GM19468 (cell line): ENCODE results near the gene DISC1.
"Not testable (repeated sequence)": the region's sequence is repeated elsewhere in the genome, so short reads cannot be mapped to it uniquely, and the experiment has no call there.

Experiments used
- ATAC-seq: cut with Tn5 transposase; IDR thresholded peaks from one replicate; pipeline ENCODE4 v1.9.1; 2021; ENCODE audit warnings: mild to moderate bottlenecking, moderate library complexity, moderate number of reproducible peaks; ENCODE audit not compliant: unreplicated experiment; ENCODE audit errors: extremely low read depth

The DISC1 gene

GRCh38 chr1:231938211-231938610, 311.6 kb downstream of the DISC1 start:
- ATAC-seq: no peak

DNA sequence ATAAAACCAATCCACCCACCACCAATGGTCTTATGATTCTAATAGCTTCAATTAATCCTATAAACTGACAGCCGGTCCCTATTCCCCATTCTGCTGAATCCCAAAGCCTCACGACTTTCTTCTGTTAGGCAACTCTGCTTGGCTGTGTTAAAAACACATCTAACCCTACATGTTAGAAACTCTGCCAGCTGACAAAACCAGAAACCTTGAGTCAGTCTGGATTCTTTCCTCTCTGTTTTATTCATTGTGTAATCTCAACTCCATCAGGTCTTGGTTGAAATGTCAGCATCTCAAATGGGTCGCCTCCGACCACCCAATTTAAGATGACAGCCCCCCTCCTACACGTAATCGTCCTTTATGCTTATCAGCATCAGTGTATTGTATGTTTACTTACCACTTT, 312.1 kb downstream of the DISC1 start:
- ATAC-seq: no peak

GRCh38 chr1:231939118-231939517, 312.5 kb downstream of the DISC1 start:
- no peak for ATAC-seq

GRCh38 chr1:231940116-231940515, 313.5 kb downstream of the DISC1 start:
- ATAC-seq: no peak

DNA sequence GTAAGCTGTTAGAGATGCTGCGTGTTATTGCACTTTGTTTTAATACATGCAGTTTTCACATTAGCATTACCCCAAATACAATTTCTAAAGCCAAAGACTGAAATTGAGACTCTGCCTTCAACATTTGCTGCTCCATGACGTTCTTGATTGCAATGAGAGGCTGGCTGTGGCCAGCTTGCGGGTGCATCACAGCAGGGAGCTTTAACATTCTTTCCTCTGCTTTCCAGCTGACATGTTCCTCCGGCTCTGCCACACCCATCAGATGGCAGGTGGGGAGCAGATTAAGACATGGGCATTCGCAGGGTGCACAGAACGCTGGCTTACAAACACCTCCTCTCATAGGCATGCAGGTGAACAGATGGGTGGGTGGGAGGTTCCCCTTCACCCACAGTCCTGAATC, 314.1 kb downstream of the DISC1 start:
- no peak for ATAC-seq

DNA sequence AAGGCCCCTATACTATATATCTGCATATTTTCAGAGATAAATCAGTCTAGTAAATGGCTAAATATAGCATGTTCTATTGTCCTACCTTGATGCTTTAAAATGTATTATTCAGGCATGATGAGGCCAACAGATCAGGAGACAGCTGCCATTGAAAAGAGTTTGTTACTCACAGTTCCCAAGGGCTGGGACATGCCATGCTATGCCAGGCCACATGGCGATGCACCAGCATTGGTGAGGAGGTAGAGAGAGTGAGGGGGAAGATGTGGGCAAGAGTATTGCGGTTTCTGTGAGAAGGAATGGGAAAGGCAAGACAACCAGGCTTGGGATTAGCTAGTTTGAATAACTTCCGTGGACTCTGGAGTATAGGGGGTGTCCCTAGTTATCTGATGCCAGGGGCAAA, 316.5 kb downstream of the DISC1 start:
- no peak for ATAC-seq

- ATAC-seq: not testable (repeated sequence)
Measured at GRCh38 chr1:231948102-231948501, 321.5 kb downstream of the DISC1 start.

DNA sequence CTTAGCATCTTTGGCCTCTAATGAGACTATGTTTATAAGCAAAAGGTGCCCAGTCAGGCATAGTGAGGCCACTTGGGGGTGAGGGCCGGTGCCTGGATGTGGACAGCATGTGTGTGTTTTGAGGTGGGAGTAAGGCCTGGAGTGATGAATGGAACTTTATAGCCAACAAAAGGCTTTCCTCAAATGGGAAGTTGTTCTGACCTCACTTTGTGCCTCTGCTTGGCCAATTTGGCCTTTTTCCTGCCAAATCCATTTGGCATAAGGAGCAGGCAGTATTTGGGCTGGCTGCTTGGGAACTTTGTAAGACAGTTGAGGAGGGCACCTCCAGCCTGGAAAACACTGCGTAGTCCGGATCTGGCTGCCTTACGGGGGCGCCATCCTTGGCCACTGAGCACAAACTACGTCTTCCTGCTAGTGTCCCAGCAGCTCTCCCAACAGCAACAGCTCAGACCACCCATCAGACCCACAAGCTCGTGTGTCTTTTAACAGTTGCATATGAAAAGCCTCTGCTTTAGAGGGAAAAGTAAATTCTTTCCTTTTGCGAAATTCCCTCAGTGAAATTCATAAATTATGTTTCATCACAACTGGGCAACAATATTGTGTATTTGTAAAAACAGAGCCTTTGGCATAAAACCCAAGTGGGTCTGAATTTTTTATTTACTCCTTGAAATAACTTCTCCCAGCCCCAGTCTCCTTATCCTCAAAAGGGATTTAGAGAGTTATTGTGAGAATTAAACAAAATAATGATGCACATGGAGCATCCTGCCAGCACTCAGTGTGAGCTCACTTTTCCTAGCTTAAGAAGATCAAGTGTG, 322.9 kb downstream of the DISC1 start:
- ATAC-seq: no peak

DNA sequence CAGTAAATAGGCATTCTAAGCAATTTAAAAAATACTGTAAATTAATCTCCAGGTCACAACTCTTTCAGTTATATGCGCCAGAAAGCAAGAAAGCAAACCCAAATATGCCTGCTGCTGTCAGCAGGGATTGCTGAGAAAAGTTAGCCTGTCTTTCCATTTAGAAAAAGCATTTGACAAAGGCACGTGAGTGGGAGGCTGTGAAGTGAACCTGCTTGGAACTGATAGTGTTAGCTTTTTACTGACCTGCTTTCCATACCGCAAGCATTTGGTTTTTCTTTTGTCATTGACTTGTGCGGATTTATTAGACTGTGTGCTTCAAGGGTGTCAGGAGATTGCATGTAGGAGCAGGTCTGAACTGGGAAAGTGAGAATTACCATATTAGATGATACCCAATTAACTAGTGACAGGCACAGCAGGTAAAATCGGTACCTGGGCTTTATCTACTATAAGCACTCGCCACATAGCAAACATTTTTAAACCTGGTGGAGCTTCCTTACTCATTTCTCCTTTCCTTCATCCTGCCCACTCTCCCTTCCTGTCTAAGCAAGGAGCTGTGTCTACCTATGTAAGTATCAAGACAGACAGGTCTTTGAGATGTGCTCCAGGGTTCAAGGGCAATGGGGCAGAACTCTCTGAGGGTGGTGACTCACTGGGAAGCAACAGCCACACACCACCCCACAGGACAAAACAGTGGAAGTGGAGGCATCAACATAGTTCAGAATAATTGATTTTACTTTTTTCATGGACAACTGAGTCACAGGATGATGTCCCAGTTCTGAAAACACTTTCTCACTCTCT, 323.9 kb downstream of the DISC1 start:
- no peak for ATAC-seq

- no peak for ATAC-seq
Measured at GRCh38 chr1:231951374-231951773, 324.8 kb downstream of the DISC1 start.

- no peak for ATAC-seq
Measured at GRCh38 chr1:231952154-231952553, 325.6 kb downstream of the DISC1 start.

GRCh38 chr1:231953660-231954059, 327.1 kb downstream of the DISC1 start:
- ATAC-seq: no peak

GRCh38 chr1:231954751-231955150, 328.2 kb downstream of the DISC1 start:
- ATAC-seq: no peak

DNA sequence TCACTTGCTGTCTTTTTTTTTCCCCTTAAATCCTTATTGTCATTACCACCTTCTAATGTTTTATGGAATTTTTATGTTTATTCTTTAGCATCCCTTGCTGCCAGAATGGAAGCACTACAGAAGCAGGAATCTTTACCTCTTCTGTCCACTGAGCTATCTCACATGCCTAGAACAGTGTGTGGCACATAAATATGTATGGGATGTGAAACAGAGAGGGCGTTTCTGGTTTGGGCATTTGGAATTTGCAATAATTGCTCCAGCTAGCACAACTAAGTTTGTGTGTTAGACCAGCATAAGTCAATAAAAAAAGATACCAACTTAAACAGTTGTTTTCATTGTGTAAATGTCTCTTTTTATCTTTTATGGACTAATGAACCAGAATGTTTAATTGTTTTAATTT, 330.8 kb downstream of the DISC1 start:
- no peak for ATAC-seq

- ATAC-seq: no peak
Measured at GRCh38 chr1:231958448-231958847, 331.9 kb downstream of the DISC1 start.

DNA sequence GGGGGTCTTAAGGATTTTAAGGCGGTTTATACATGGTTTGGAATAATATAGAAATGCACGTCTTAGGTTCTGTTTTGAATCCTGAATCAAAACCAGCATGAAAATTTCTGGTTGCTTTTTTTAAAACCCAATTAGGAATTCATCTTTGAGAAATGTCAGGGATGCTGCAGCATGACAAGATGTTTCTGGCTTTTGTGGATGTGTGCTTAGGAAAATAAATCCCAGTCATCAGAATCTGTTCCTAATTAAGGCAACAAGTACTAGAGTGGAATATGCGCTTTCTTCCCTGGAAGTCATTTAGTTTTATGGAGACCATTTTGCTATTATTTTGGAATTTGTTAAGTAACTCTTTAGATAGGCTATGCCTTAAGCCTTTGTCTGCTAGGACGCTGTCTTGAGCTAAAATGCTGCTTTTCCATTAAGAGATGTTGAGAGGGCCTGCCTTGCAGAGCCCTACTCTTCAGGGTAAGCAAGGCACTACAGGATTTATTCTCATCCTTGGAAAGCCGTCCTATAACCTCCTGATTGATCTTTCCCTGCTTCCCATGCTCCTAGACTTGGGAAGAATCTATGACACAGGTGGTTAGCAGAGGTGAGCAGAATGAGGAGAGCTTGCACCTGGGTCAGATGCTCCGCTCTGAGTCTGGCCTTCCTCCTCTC, 332.8 kb downstream of the DISC1 start:
- no peak for ATAC-seq

DNA sequence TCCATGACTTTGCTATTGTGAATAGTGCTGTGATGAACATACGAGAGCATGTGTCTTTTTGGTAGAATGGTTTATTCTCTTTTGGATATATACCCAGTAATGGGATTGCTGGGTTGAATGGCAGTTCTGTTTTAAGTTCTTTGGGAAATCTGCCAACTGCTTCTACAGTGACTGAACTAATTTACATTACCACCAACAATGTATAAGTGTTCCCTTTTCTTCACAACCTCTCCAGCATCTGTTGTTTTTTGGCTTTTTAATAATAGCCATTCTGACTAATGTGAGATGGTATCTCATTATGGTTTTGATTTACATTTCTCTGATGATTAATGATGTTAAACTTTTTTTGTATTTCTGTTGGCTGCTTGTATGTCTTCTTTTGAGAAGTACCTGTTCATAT, 335.2 kb downstream of the DISC1 start:
- ATAC-seq: not testable (repeated sequence)

GRCh38 chr1:231962636-231963035, 336.0 kb downstream of the DISC1 start:
- ATAC-seq: no peak

- no peak for ATAC-seq
Measured at GRCh38 chr1:231964241-231964640, 337.7 kb downstream of the DISC1 start.

DNA sequence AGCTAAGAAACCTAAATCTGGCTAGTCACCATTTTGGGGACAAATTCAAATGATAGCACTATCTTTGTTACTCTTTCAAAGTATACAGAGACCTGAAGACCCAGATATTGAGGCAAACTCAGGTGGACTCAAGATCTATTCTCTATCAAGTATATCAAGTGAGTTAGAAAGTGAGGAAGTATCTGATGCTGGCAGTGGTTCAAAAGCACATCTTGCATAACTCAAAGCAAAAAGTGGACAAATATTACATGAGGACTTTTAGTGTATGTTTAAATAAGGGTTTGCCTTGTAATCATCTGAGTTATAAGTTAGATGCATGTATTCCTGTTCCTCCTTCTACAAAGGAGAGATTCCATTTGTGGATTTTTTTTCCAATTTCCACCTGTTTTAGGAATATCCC, 338.4 kb downstream of the DISC1 start:
- no peak for ATAC-seq

- no peak for ATAC-seq
Measured at GRCh38 chr1:231965615-231966014, 339.0 kb downstream of the DISC1 start.
